GM18505 (cell line): Measurements from ENCODE around the gene OBI1.

Source experiments
- ATAC-seq: cut with Tn5 transposase; IDR thresholded peaks from one replicate; pipeline ENCODE4 v1.9.1; 2021; ENCODE audit not compliant: unreplicated experiment
- POLR2A ChIP-seq: IDR thresholded peaks from 4 replicates; pipeline ENCODE4 v1.6.1; 2011; ENCODE audit warnings: borderline replicate concordance; ENCODE audit not compliant: insufficient read depth, insufficient read length; ENCODE audit errors: extremely low read depth

OBI1 gene

DNA sequence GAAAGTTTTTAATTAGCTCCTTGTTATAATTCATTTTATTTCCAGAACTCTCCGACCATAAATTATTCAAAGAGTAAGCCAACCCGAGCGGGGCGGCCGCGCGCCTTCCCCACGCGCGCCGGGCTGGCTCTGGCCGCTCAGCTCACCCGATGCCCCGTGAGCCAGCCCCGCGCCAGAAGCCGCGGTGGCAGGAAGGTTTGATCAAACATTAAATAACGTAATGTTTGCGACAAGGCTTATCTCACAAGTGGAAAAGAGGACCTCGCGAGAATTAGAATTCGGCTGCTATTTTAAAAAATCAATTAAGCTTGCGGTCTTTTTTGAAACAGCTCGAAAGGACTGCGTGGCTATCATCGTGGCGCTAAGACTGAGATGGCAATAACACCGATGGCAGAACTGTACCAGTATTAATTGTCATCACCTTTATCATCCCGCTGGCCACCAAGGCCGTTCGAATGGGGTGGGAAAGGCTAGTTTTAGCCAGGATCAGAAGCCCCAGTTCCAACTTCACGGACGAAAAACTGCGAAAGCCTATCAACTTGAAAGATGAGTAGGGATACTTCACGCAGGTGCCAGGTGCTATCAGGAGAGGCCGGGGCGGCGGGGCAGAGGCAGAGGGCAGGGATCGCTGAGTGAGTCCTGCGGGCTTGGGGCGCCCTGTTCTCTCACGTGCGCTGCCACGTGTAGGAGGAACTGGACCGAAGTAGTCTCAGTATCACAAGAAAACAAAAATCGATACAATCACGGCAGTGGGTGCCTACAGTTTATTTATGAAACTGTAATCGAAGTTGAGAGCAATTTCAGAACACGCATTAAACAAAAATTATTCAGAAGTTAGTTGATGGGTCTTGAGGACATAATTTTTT lies 62.0 kb downstream of the OBI1 start:
- TF ChIP-seq POLR2A = no peak
- ATAC-seq = no peak

GRCh38 chr13:78596399-78596735 lies 62.6 kb downstream of the OBI1 start:
- ATAC-seq = no peak

GRCh38 chr13:78595495-78596398 lies 63.2 kb downstream of the OBI1 start:
- no peak for ATAC-seq
- TF ChIP-seq POLR2A = no peak

More at GRCh38 chr13:78596399-78596735, 62.6 kb downstream of the OBI1 start:
- no peak for TF ChIP-seq POLR2A

DNA sequence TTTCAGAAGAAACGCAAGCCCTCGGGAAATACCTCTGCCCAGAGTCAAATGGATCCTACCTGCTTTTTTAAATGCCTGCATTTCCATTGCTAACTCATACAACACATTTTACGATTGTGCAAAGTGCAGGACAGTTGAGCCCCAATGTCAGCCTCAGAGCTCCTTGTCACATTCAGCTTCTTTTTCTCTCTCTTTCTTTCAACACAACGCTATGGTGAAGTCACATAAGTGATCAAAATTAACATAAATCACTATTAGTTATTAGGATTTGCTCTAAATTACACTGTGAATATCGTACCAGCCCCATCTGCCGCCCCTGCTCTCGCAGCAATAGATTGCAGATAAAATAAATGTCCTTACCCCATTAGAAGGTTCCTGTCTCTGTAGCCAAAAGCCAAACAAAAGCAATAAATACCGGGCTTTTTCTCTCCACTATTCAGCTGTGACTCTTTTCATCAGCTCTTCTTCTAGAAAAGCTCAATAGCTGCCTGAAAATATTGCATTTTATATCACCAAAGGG lies 64.4 kb downstream of the OBI1 start:
- ATAC-seq = no peak
- no peak for TF ChIP-seq POLR2A

DNA sequence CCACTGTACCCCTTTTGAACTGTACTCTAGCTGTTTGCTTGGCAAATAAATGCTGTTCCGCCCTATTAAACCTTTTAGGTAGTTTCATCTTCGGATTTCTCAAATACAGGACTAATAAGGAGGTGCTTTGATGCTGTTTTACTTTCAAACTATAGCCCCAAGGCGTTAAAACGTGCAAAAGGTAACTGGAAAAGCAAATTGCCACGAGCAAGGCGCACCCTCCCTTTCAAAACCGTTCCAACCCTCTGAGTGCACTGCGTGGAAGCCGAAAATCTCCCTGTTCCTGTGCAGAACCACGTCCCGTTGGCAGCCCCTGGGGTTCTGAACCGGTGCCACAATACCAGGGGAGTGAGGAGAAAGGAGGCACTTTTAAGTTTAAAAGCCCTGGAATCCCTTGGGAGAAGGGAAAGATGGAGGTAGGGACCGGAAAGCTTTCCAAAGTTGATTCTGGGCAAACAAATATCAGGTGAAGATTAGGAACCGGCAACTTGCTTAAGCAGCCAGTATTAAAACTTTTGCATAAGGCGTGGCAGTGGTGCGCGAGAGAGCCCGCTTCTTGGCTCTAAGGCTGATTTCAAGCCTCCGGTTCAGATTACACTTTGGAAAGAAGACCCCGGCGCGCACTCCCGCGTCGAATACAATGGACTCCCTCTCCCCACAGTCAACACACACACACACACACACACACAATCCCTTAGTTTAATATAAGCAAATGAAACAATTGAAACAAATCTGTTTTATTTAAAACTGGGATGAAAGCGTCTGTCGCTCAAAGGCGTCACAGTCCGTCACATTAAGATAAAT lies 65.1 kb downstream of the OBI1 start:
- ATAC-seq = no peak
- TF ChIP-seq POLR2A = no peak

DNA sequence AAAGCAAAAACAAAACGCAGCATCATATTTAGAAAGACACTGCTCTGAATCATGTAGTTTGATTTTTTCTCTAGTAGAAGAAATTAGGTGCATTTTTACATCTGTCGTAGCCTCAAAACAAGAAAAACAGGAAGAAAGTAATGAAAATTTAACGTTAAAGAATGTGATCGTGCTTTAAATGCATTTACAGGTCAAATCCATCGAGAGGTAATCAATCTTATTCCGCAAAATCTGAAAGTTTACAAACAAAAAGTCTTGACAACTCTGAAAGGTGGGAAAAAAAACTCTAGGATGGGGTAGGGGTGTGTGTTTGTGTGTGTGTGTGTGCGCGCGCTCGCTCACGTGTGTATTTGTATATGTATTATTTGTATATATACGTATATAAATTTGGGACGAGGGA lies 65.8 kb downstream of the OBI1 start:
- no peak for ATAC-seq
- TF ChIP-seq POLR2A = no peak

DNA sequence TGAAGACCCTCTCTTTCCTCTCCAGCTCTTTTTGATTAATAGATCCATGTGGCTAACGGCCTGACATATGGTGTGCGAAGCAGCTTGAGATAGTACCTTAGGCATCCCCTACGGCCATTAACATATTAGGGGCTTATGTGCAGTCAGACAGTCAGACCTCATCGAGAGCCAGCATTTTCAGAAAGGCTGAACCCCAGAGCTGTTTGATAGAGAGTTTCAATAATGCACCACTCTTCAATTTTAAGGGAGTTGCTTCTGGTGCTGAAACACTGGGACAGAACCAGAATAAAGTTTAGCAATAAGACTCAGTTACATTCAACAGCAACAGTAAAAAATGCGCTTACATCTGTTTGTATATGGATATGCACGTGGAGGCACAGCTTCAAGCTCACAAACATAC lies 66.4 kb downstream of the OBI1 start:
- no peak for TF ChIP-seq POLR2A
- no peak for ATAC-seq

DNA sequence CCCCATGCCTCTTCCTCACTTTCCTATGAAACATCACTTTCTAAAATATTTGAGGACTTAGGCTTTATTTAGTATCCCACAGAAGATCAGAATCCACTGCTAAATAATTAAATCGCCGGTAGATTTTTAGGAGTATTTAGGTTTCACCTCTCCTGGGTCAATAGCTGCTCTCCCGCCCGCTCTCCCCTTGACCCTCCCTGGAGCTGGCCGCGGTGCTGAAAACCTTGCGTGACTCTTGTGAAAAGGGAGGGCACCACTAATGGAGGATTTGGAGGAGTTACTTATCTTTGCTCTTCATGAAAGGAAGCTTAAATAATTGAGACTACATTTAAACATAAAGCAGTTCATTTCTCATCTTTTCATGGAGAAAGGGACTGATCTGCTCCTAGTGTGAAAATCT lies 69.7 kb downstream of the OBI1 start:
- ATAC-seq = no peak
- no peak for TF ChIP-seq POLR2A

DNA sequence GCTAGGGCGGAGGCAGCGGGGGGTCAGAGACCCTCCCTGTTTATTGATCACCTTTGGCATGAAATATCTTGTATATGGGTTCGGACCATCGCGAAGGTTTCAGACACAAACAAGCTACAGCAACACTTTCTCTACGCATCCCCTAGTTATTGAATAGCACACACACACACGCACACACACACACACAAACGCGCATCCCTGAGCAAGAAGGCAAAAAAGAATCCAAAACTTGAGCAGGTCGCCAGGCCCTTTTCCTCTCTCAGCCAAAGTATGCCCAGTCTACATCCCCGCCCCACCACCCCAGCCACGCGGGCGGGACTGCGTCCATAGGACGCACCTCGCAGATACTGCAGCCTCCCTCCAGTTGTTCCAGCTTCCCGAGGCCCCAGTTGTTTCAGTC lies 71.6 kb downstream of the OBI1 start:
- no peak for TF ChIP-seq POLR2A
- no peak for ATAC-seq

GRCh38 chr13:78586706-78587105 lies 72.2 kb downstream of the OBI1 start:
- TF ChIP-seq POLR2A = no peak
- ATAC-seq = no peak

DNA sequence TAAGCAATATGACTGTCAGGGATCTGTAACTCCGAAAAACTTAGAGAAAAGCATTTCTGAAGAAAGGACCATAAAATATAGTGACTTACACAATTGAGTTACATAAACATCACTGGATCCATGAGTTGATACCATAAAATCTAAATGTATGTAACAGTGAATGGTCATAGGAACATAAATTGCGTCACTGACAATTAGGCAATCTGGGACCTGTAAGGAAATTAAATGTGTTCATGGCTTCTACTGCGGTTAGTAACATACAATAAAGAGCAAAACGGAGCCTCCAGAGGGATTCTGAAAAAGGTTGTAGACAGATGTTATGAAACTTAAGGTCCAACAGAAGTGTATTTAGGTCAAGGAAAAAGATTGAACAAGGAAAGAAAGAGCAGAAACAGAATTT lies 82.7 kb downstream of the OBI1 start:
- TF ChIP-seq POLR2A = no peak
- ATAC-seq = no peak

DNA sequence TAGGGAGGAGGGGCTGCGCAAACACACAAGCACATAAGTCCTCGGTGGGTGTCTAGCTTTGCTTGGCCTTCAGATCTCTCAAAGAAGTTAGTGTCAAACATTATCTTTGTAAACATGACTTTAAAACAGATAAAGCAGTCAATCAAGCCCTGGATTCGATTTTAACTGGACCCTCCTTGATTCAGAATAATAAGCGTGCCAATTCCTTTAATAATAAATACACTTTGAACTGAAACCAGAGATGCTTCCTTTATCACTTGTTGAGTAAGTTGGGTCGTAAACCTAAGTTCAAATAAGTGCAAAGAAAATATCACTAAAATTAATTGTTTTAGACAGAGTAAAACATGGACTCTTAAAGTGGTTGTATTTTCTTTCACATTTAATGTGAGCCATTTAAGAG lies 86.5 kb downstream of the OBI1 start:
- ATAC-seq = no peak
- no peak for TF ChIP-seq POLR2A

DNA sequence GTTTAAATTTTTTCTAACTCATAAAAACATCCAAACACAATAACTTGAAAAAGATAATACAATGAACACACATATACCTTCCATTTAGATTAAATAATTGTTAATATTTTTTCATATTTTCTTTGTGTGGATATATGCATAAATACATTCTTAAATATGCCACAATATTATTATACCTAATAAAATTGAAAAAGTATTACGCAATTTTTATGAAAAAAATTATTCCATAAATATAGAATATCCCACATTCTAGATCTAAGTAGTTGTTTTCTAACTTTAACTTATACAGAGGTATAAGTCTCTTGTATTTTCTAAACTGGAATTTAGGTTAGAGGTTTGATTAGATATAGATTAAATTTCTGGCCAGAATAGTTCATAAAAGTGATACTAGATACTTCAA lies 89.9 kb downstream of the OBI1 start:
- TF ChIP-seq POLR2A = no peak

More for the DNA sequence above, 89.9 kb downstream of the OBI1 start:
- no peak for ATAC-seq
